HL-60/S4 (cell line): ENCODE measurements around the gene CREG1.

Experiments
- in situ Hi-C: fragments of 300-500 bp; cut with MboI; formaldehyde crosslinking; loops from 2 replicates; pipeline ENCODE4 v1.14.3; 2022; ENCODE audit warnings: low sequenced_read_pairs

Gene CREG1

GRCh38 chr1:167510881-167511280 is 42.7 kb downstream of the CREG1 start:
- in situ Hi-C loops: no loop called here

GRCh38 chr1:167510244-167510643 is 43.3 kb downstream of the CREG1 start:
- in situ Hi-C loops: no loop called here

- in situ Hi-C loops: no loop called here
Measured at GRCh38 chr1:167509587-167509986, 44.0 kb downstream of the CREG1 start.

GRCh38 chr1:167507719-167508118 is 45.8 kb downstream of the CREG1 start:
- in situ Hi-C loops: no loop called here

GRCh38 chr1:167504467-167504827 is 49.1 kb downstream of the CREG1 start:
- in situ Hi-C loops: no loop called here

- in situ Hi-C loops: no loop called here
Measured at GRCh38 chr1:167503626-167504466, 49.7 kb downstream of the CREG1 start.

- in situ Hi-C loops: no loop called here
Measured at GRCh38 chr1:167502719-167503462, 50.7 kb downstream of the CREG1 start.

GRCh38 chr1:167502192-167502551 is 51.4 kb downstream of the CREG1 start:
- in situ Hi-C loops: no loop called here

GRCh38 chr1:167501515-167502191 is 51.9 kb downstream of the CREG1 start:
- in situ Hi-C loops: no loop called here

GRCh38 chr1:167500283-167500860 is 53.2 kb downstream of the CREG1 start:
- in situ Hi-C loops: no loop called here

- in situ Hi-C loops: no loop called here
Measured at GRCh38 chr1:167499664-167500101, 53.9 kb downstream of the CREG1 start.

GRCh38 chr1:167499106-167499505 is 54.5 kb downstream of the CREG1 start:
- in situ Hi-C loops: no loop called here

- in situ Hi-C loops: no loop called here
Measured at GRCh38 chr1:167496797-167497619, 56.6 kb downstream of the CREG1 start.

- in situ Hi-C loops: no loop called here
Measured at GRCh38 chr1:167493372-167493771, 60.2 kb downstream of the CREG1 start.

GRCh38 chr1:167492481-167492910 is 61.1 kb downstream of the CREG1 start:
- in situ Hi-C loops: no loop called here

- in situ Hi-C loops: no loop called here
Measured at GRCh38 chr1:167491586-167492461, 61.7 kb downstream of the CREG1 start.
